Dermis microvascular lymphatic vessel endothelial cell (primary cell): ENCODE measurements around the gene DLEC1. TPM values are rescaled to one million over a fixed set of nuclear protein-coding genes. Genes with fewer than 3 reads are reported as not detected.
"Not testable (repeated sequence)": the region's sequence is repeated elsewhere in the genome, so short reads cannot be mapped to it uniquely, and the experiment has no call there.

Source experiments
- DNase-seq, 2 donors: peaks; one replicate each; pipeline versions ENCODE4 v3.0.0 to v3.0.0-alpha.2; 2010; ENCODE audit warnings: low read depth in 2 of 2
- total RNA-seq: library from RNA; depleted of rRNA; stranded (reverse); fragments of >200 nt; gene quantifications from 2 replicates; pipeline ENCODE4 v1.2.1, GENCODE V29; 2014

Gene DLEC1
- total RNA-seq, 1 donor from 2014 or later = under 0.01 TPM

- no peak for DNase-seq
Observed at GRCh38 chr3:38119821-38120692, 81.0 kb downstream of the DLEC1 start.

- no peak for DNase-seq
Observed at GRCh38 chr3:38120693-38121450, 81.9 kb downstream of the DLEC1 start.

- DNase-seq = no peak
Observed at GRCh38 chr3:38121451-38121831, 82.4 kb downstream of the DLEC1 start.

- DNase-seq = no peak
Observed at GRCh38 chr3:38121832-38122461, 82.9 kb downstream of the DLEC1 start.

GRCh38 chr3:38122712-38123290 lies 83.8 kb downstream of the DLEC1 start:
- no peak for DNase-seq

GRCh38 chr3:38124324-38125122 lies 85.5 kb downstream of the DLEC1 start:
- DNase-seq = no peak

GRCh38 chr3:38125305-38126120 lies 86.5 kb downstream of the DLEC1 start:
- no peak for DNase-seq

- DNase-seq = no peak
Observed at GRCh38 chr3:38126121-38126892, 87.3 kb downstream of the DLEC1 start.

- no peak for DNase-seq
Observed at GRCh38 chr3:38127611-38128302, 88.7 kb downstream of the DLEC1 start.

- DNase-seq = no peak
Observed at GRCh38 chr3:38128303-38128655, 89.3 kb downstream of the DLEC1 start.

- no peak for DNase-seq
Observed at GRCh38 chr3:38129058-38129457, 90.0 kb downstream of the DLEC1 start.

GRCh38 chr3:38130631-38131065 lies 91.6 kb downstream of the DLEC1 start:
- no peak for DNase-seq

GRCh38 chr3:38131621-38132369 lies 92.8 kb downstream of the DLEC1 start:
- peak in 1 of 2 donors; percentile 65 for DNase-seq

- DNase-seq = no peak
Observed at GRCh38 chr3:38133209-38133556, 94.2 kb downstream of the DLEC1 start.

GRCh38 chr3:38133557-38134405 lies 94.8 kb downstream of the DLEC1 start:
- no peak for DNase-seq

GRCh38 chr3:38134517-38135143 lies 95.6 kb downstream of the DLEC1 start:
- not testable (repeated sequence) for DNase-seq
